ENCODE data around the gene HERC2. TPM values are rescaled to one million over a fixed set of nuclear protein-coding genes. Genes with fewer than 3 reads are reported as not detected.

The HERC2 gene
- total and polyA plus RNA-seq, 2 donors, result 37.9 to 50.1 TPM

- Histone ChIP-seq H3K4me3 (ENCODE audit: low read depth, low read length) (no peak overlapping the region), H3K27ac (ENCODE audit: low read depth) (no peak overlapping the region), H3K36me3 (ENCODE audit: insufficient read depth) (peaks cover 2% of the 10 kb centered on the region), H3K4me1 (ENCODE audit: insufficient read depth) (no peaks in the 10 kb centered on the region)
- no peak for DNase-seq (ENCODE audit: extremely low spot score)
- 97% methylated on average over 26 of the region's 26 CpGs for WGBS
Observed at GRCh38 chr15:28112962-28113361, 209.0 kb downstream of the HERC2 start.

- 95% methylated on average over 20 of the region's 20 CpGs for WGBS
- H3K4me1 ChIP-seq (ENCODE audit: insufficient read depth), result no peaks in the 10 kb centered on the region
- H3K4me3 ChIP-seq (ENCODE audit: low read depth, low read length), result no peak overlapping the region
- no peak overlapping the region for H3K27ac ChIP-seq (ENCODE audit: low read depth)
- no peak for DNase-seq (ENCODE audit: extremely low spot score)
- H3K36me3 ChIP-seq (ENCODE audit: insufficient read depth), result peaks cover 2% of the 10 kb centered on the region
Observed at GRCh38 chr15:28112101-28112760, 209.7 kb downstream of the HERC2 start.

- WGBS, result 91% methylated on average over 26 of the region's 26 CpGs
- H3K4me3 ChIP-seq (ENCODE audit: low read depth, low read length), result no peak overlapping the region
- no peaks in the 10 kb centered on the region for H3K4me1 ChIP-seq (ENCODE audit: insufficient read depth)
- H3K36me3 ChIP-seq (ENCODE audit: insufficient read depth), result peaks cover under 1% of the 10 kb centered on the region
- H3K27ac ChIP-seq (ENCODE audit: low read depth), result no peak overlapping the region
- DNase-seq (ENCODE audit: extremely low spot score), result no peak
Observed at GRCh38 chr15:28111543-28111942, 210.4 kb downstream of the HERC2 start.

- DNase-seq (ENCODE audit: extremely low spot score), result no peak
- Histone ChIP-seq H3K4me3 (ENCODE audit: low read depth, low read length) (no peak overlapping the region), H3K27ac (ENCODE audit: low read depth) (no peak overlapping the region), H3K36me3 (ENCODE audit: insufficient read depth) (no peaks in the 10 kb centered on the region), H3K4me1 (ENCODE audit: insufficient read depth) (no peaks in the 10 kb centered on the region)
- 61% methylated on average over 7 of the region's 7 CpGs for WGBS
Observed at GRCh38 chr15:28110481-28110881, 211.5 kb downstream of the HERC2 start.

- Histone ChIP-seq H3K4me3 (ENCODE audit: low read depth, low read length) (no peak overlapping the region), H3K4me1 (ENCODE audit: insufficient read depth) (no peaks in the 10 kb centered on the region), H3K36me3 (ENCODE audit: insufficient read depth) (no peaks in the 10 kb centered on the region), H3K27ac (ENCODE audit: low read depth) (no peak overlapping the region)
- 89% methylated on average over 25 of the region's 25 CpGs for WGBS
- no peak for DNase-seq (ENCODE audit: extremely low spot score)
Observed at GRCh38 chr15:28109626-28110455, 212.1 kb downstream of the HERC2 start.

- no peaks in the 10 kb centered on the region for H3K36me3 ChIP-seq (ENCODE audit: insufficient read depth)
- no peak overlapping the region for H3K4me3 ChIP-seq (ENCODE audit: low read depth, low read length)
- WGBS, result 57% methylated on average over 8 of the region's 8 CpGs
- H3K27ac ChIP-seq (ENCODE audit: low read depth), result no peak overlapping the region
- no peaks in the 10 kb centered on the region for H3K4me1 ChIP-seq (ENCODE audit: insufficient read depth)
- DNase-seq (ENCODE audit: extremely low spot score), result no peak
Observed at GRCh38 chr15:28107904-28108275, 214.1 kb downstream of the HERC2 start.

GRCh38 chr15:28107111-28107903, 214.7 kb downstream of the HERC2 start:
- Histone ChIP-seq H3K36me3 (ENCODE audit: insufficient read depth) (no peaks in the 10 kb centered on the region), H3K4me3 (ENCODE audit: low read depth, low read length) (peak overlapping the region; percentile 62), H3K27ac (ENCODE audit: low read depth) (no peak overlapping the region), H3K4me1 (ENCODE audit: insufficient read depth) (no peaks in the 10 kb centered on the region)
- DNase-seq (ENCODE audit: extremely low spot score), result no peak
- 5% methylated on average over 63 of the region's 63 CpGs for WGBS

- peak overlapping the region; percentile 62 for H3K4me3 ChIP-seq (ENCODE audit: low read depth, low read length)
- WGBS, result 4% methylated on average over 81 of the region's 81 CpGs
- DNase-seq (ENCODE audit: extremely low spot score), result no peak
- H3K36me3 ChIP-seq (ENCODE audit: insufficient read depth), result no peaks in the 10 kb centered on the region
- H3K27ac ChIP-seq (ENCODE audit: low read depth), result no peak overlapping the region
- H3K4me1 ChIP-seq (ENCODE audit: insufficient read depth), result no peaks in the 10 kb centered on the region
Observed at GRCh38 chr15:28106294-28107110, 215.5 kb downstream of the HERC2 start.

- Histone ChIP-seq H3K4me1 (ENCODE audit: insufficient read depth) (no peaks in the 10 kb centered on the region), H3K27ac (ENCODE audit: low read depth) (no peak overlapping the region), H3K36me3 (ENCODE audit: insufficient read depth) (no peaks in the 10 kb centered on the region), H3K4me3 (ENCODE audit: low read depth, low read length) (no peak overlapping the region)
- WGBS, result 87% methylated on average over 5 of the region's 5 CpGs
- DNase-seq (ENCODE audit: extremely low spot score), result no peak
Observed at GRCh38 chr15:28105793-28106192, 216.2 kb downstream of the HERC2 start.

GRCh38 chr15:28105224-28105791, 216.7 kb downstream of the HERC2 start:
- H3K36me3 ChIP-seq (ENCODE audit: insufficient read depth), result no peaks in the 10 kb centered on the region
- H3K4me1 ChIP-seq (ENCODE audit: insufficient read depth), result no peaks in the 10 kb centered on the region
- no peak for DNase-seq (ENCODE audit: extremely low spot score)
- no peak overlapping the region for H3K4me3 ChIP-seq (ENCODE audit: low read depth, low read length)
- 96% methylated on average over 9 of the region's 9 CpGs for WGBS
- no peak overlapping the region for H3K27ac ChIP-seq (ENCODE audit: low read depth)

- H3K4me3 ChIP-seq (ENCODE audit: low read depth, low read length), result no peak overlapping the region
- no peak for DNase-seq (ENCODE audit: extremely low spot score)
- H3K4me1 ChIP-seq (ENCODE audit: insufficient read depth), result no peaks in the 10 kb centered on the region
- no peaks in the 10 kb centered on the region for H3K36me3 ChIP-seq (ENCODE audit: insufficient read depth)
- WGBS, result 96% methylated on average over 10 of the region's 10 CpGs
- no peak overlapping the region for H3K27ac ChIP-seq (ENCODE audit: low read depth)
Observed at GRCh38 chr15:28104326-28104725, 217.7 kb downstream of the HERC2 start.

- 89% methylated on average over 10 of the region's 10 CpGs for WGBS
- H3K27ac ChIP-seq (ENCODE audit: low read depth), result no peak overlapping the region
- no peak for DNase-seq (ENCODE audit: extremely low spot score)
- H3K4me1 ChIP-seq (ENCODE audit: insufficient read depth), result no peaks in the 10 kb centered on the region
- H3K4me3 ChIP-seq (ENCODE audit: low read depth, low read length), result no peak overlapping the region
- no peaks in the 10 kb centered on the region for H3K36me3 ChIP-seq (ENCODE audit: insufficient read depth)
Observed at GRCh38 chr15:28103831-28104230, 218.1 kb downstream of the HERC2 start.

GRCh38 chr15:28101983-28102441, 220.0 kb downstream of the HERC2 start:
- WGBS, result 84% methylated on average over 10 of the region's 10 CpGs
- Histone ChIP-seq H3K36me3 (ENCODE audit: insufficient read depth) (no peaks in the 10 kb centered on the region), H3K4me1 (ENCODE audit: insufficient read depth) (no peaks in the 10 kb centered on the region), H3K4me3 (ENCODE audit: low read depth, low read length) (no peak overlapping the region), H3K27ac (ENCODE audit: low read depth) (no peak overlapping the region)
- no peak for DNase-seq (ENCODE audit: extremely low spot score)
